SK-N-SH treated with all-trans-retinoic acid at 6 μM for 48 hours (cell line): ENCODE measurements around the gene KLHL42.

Experiments
- ATAC-seq: fragments of 200-7000 bp; cut with Tn5 transposase; 3 replicates; pipeline ENCODE4 v1.9.1; 2020; ENCODE audit warnings: mild to moderate bottlenecking, moderate library complexity
- ARNTL ChIP-seq: fragments of 450-650 bp; formaldehyde crosslinking; IDR thresholded peaks from 2 replicates; pipeline ENCODE4 v1.5.0; 2020; ENCODE audit warnings: low read depth, mild to moderate bottlenecking, moderate library complexity, borderline replicate concordance
- BACH2 ChIP-seq: fragments of 250-450 bp; sonication (Bioruptor Pico); IDR thresholded peaks from 2 replicates; pipeline ENCODE4 v1.9.0; 2021; ENCODE audit warnings: mild to moderate bottlenecking, borderline replicate concordance
- CSDC2 ChIP-seq: fragments of 250-450 bp; sonication (Bioruptor Pico); IDR thresholded peaks from 2 replicates; pipeline ENCODE4 v1.5.0; 2020; ENCODE audit warnings: mild to moderate bottlenecking, moderate library complexity
- ESRRG ChIP-seq: fragments of 250-450 bp; sonication (Bioruptor Pico); IDR thresholded peaks from 2 replicates; pipeline ENCODE4 v1.6.1; 2021; ENCODE audit warnings: mild to moderate bottlenecking
- GLIS3 ChIP-seq: fragments of 250-450 bp; sonication (Bioruptor Pico); IDR thresholded peaks from 2 replicates; pipeline ENCODE4 v1.5.0; 2020; ENCODE audit warnings: mild to moderate bottlenecking, moderate library complexity
- ISL1 ChIP-seq: fragments of 250-450 bp; sonication (Bioruptor Pico); IDR thresholded peaks from 2 replicates; pipeline ENCODE4 v2.1.2; 2022; ENCODE audit warnings: mild to moderate bottlenecking, moderate library complexity
- OSR1 ChIP-seq: fragments of 250-450 bp; sonication (Bioruptor Pico); IDR thresholded peaks from 2 replicates; pipeline ENCODE4 v1.8.0; 2022; ENCODE audit warnings: moderate library complexity, mild to moderate bottlenecking, inconsistent platforms
- PPARA ChIP-seq: fragments of 250-450 bp; sonication (Bioruptor Pico); IDR thresholded peaks from 2 replicates; pipeline ENCODE4 v1.5.0; 2020; ENCODE audit warnings: mild to moderate bottlenecking, borderline replicate concordance
- RARB ChIP-seq: fragments of 250-450 bp; sonication (Bioruptor Pico); IDR thresholded peaks from 2 replicates; pipeline ENCODE4 v1.8.0; 2021; ENCODE audit warnings: mild to moderate bottlenecking, moderate library complexity
- SNAI2 ChIP-seq: fragments of 250-450 bp; sonication (Bioruptor Pico); IDR thresholded peaks from 2 replicates; pipeline ENCODE4 v1.5.0; 2020; ENCODE audit warnings: mild to moderate bottlenecking, moderate library complexity
- TCF4 ChIP-seq: fragments of 250-450 bp; sonication (Bioruptor Pico); IDR thresholded peaks from 2 replicates; pipeline ENCODE4 v1.8.0; 2021; ENCODE audit warnings: mild to moderate bottlenecking, moderate library complexity, borderline replicate concordance
- TOX ChIP-seq: fragments of 250-450 bp; sonication (Bioruptor Pico); IDR thresholded peaks from 2 replicates; pipeline ENCODE4 v1.8.0; 2021; ENCODE audit warnings: mild to moderate bottlenecking, moderate library complexity, borderline replicate concordance
- ZC3H10 ChIP-seq: fragments of 250-450 bp; sonication (Bioruptor Pico); IDR thresholded peaks from 2 replicates; pipeline ENCODE4 v1.5.1; 2021; ENCODE audit warnings: mild to moderate bottlenecking, moderate library complexity
- ZFP30 ChIP-seq: fragments of 450-650 bp; formaldehyde crosslinking; IDR thresholded peaks from 2 replicates; pipeline ENCODE4 v1.5.0; 2022; ENCODE audit warnings: mild to moderate bottlenecking, moderate library complexity
- ZNF565 ChIP-seq: fragments of 450-650 bp; formaldehyde crosslinking; conservative IDR thresholded peaks from 2 replicates; pipeline ENCODE4 v1.5.0; 2020; ENCODE audit warnings: low read depth, mild to moderate bottlenecking, moderate library complexity
- ZNF70 ChIP-seq: fragments of 450-650 bp; formaldehyde crosslinking; IDR thresholded peaks from 2 replicates; pipeline ENCODE4 v1.5.0; 2020; ENCODE audit warnings: mild to moderate bottlenecking, moderate library complexity
- TF ChIP-seq, protein P1 (sequence below): fragments of 250-450 bp; sonication (Bioruptor Pico); IDR thresholded peaks from 2 replicates; pipeline ENCODE4 v1.5.0; 2020; ENCODE audit warnings: mild to moderate bottlenecking, moderate library complexity
- TF ChIP-seq, protein P2 (sequence below): fragments of 250-450 bp; sonication (Bioruptor Pico); IDR thresholded peaks from 2 replicates; pipeline ENCODE4 v1.8.0; 2020; ENCODE audit warnings: mild to moderate bottlenecking, moderate library complexity, borderline replicate concordance
- TF ChIP-seq, protein P3 (sequence below): fragments of 250-450 bp; sonication (Bioruptor Pico); IDR thresholded peaks from 2 replicates; pipeline ENCODE4 v1.8.0; 2021; ENCODE audit warnings: low read depth, mild to moderate bottlenecking, moderate library complexity, borderline replicate concordance
- TF ChIP-seq, protein P4 (sequence below): fragments of 250-450 bp; sonication (Bioruptor Pico); IDR thresholded peaks from 2 replicates; pipeline ENCODE4 v1.5.1; 2021; ENCODE audit warnings: mild to moderate bottlenecking, moderate library complexity
- TF ChIP-seq, protein P5 (sequence below): fragments of 250-450 bp; sonication (Bioruptor Pico); IDR thresholded peaks from 2 replicates; pipeline ENCODE4 v1.5.1; 2020; ENCODE audit warnings: low read depth, mild to moderate bottlenecking, moderate library complexity

KLHL42 gene

DNA sequence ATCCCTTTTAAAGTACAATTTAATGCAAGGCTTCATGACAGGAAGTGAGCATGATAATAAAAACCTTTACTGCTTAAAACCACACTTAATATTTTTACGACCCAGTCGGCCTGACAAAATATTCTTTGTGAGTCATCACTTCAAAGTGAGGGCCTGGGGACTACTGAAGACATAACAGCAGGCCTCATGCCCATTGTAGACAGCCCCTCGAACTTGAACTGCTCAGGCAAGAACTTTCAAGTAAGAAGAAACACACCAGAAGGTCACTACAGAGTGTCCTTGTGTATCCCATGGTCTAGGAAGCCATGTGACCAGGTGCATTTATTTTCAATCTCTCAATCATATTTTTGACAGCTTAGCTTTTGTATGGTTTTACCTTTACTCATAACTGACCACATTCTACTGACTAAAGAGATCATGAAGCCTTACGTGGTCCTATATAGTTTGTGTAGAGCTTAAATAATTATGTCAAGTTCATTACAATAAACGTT is 61.4 kb downstream of the KLHL42 start:
- TF ChIP-seq TOX (no peak), PPARA (no peak), ZNF565 (CRISPR knock-in tag) (no peak), GLIS3 (CRISPR knock-in tag) (no peak), BACH2 (CRISPR knock-in tag) (no peak)
- TF ChIP-seq, protein P1, sequence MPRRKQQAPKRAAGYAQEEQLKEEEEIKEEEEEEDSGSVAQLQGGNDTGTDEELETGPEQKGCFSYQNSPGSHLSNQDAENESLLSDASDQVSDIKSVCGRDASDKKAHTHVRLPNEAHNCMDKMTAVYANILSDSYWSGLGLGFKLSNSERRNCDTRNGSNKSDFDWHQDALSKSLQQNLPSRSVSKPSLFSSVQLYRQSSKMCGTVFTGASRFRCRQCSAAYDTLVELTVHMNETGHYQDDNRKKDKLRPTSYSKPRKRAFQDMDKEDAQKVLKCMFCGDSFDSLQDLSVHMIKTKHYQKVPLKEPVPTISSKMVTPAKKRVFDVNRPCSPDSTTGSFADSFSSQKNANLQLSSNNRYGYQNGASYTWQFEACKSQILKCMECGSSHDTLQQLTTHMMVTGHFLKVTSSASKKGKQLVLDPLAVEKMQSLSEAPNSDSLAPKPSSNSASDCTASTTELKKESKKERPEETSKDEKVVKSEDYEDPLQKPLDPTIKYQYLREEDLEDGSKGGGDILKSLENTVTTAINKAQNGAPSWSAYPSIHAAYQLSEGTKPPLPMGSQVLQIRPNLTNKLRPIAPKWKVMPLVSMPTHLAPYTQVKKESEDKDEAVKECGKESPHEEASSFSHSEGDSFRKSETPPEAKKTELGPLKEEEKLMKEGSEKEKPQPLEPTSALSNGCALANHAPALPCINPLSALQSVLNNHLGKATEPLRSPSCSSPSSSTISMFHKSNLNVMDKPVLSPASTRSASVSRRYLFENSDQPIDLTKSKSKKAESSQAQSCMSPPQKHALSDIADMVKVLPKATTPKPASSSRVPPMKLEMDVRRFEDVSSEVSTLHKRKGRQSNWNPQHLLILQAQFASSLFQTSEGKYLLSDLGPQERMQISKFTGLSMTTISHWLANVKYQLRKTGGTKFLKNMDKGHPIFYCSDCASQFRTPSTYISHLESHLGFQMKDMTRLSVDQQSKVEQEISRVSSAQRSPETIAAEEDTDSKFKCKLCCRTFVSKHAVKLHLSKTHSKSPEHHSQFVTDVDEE (CRISPR knock-in tag): no peak
- no peak for ATAC-seq

DNA sequence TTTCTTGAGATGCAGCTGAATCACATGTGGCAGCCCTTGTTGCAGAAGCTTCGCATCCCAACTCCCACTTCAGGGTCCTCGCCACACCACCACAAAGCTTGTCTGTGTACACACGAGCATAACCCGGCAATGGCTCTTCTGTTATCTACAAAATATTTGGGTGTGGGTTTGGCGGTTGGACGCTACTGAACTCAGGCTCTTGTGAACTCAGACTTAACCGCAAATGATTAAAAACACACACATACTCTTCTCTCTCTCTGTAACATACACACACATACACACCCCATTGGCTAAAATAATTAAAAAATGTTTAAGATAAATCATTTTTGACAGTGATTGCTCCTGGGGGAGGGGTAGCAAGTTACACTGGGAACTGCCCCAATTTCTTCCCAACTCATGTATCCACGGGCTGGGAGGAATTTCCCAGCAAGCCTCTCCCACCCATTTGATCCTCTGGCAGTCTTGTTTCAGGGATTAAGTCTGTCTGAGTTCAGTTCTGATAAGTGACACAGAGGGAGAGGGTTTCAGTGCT is 63.7 kb downstream of the KLHL42 start:
- TF ChIP-seq TOX (no peak), TCF4 (CRISPR knock-in tag) (no peak), PPARA (no peak), ZC3H10 (CRISPR knock-in tag) (no peak), OSR1 (CRISPR knock-in tag) (no peak), ZNF70 (CRISPR knock-in tag) (no peak), ISL1 (no peak), BACH2 (CRISPR knock-in tag) (no peak), SNAI2 (CRISPR knock-in tag) (no peak), RARB (CRISPR knock-in tag) (no peak)
- TF ChIP-seq, protein P2, sequence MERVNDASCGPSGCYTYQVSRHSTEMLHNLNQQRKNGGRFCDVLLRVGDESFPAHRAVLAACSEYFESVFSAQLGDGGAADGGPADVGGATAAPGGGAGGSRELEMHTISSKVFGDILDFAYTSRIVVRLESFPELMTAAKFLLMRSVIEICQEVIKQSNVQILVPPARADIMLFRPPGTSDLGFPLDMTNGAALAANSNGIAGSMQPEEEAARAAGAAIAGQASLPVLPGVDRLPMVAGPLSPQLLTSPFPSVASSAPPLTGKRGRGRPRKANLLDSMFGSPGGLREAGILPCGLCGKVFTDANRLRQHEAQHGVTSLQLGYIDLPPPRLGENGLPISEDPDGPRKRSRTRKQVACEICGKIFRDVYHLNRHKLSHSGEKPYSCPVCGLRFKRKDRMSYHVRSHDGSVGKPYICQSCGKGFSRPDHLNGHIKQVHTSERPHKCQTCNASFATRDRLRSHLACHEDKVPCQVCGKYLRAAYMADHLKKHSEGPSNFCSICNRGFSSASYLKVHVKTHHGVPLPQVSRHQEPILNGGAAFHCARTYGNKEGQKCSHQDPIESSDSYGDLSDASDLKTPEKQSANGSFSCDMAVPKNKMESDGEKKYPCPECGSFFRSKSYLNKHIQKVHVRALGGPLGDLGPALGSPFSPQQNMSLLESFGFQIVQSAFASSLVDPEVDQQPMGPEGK (CRISPR knock-in tag): no peak
- TF ChIP-seq, protein P3, sequence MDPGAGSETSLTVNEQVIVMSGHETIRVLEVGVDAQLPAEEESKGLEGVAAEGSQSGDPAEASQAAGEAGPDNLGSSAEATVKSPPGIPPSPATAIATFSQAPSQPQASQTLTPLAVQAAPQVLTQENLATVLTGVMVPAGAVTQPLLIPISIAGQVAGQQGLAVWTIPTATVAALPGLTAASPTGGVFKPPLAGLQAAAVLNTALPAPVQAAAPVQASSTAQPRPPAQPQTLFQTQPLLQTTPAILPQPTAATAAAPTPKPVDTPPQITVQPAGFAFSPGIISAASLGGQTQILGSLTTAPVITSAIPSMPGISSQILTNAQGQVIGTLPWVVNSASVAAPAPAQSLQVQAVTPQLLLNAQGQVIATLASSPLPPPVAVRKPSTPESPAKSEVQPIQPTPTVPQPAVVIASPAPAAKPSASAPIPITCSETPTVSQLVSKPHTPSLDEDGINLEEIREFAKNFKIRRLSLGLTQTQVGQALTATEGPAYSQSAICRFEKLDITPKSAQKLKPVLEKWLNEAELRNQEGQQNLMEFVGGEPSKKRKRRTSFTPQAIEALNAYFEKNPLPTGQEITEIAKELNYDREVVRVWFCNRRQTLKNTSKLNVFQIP (CRISPR knock-in tag): no peak
- TF ChIP-seq, protein P4, sequence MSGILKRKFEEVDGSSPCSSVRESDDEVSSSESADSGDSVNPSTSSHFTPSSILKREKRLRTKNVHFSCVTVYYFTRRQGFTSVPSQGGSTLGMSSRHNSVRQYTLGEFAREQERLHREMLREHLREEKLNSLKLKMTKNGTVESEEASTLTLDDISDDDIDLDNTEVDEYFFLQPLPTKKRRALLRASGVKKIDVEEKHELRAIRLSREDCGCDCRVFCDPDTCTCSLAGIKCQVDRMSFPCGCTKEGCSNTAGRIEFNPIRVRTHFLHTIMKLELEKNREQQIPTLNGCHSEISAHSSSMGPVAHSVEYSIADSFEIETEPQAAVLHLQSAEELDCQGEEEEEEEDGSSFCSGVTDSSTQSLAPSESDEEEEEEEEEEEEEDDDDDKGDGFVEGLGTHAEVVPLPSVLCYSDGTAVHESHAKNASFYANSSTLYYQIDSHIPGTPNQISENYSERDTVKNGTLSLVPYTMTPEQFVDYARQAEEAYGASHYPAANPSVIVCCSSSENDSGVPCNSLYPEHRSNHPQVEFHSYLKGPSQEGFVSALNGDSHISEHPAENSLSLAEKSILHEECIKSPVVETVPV: no peak
- no peak for ATAC-seq

DNA sequence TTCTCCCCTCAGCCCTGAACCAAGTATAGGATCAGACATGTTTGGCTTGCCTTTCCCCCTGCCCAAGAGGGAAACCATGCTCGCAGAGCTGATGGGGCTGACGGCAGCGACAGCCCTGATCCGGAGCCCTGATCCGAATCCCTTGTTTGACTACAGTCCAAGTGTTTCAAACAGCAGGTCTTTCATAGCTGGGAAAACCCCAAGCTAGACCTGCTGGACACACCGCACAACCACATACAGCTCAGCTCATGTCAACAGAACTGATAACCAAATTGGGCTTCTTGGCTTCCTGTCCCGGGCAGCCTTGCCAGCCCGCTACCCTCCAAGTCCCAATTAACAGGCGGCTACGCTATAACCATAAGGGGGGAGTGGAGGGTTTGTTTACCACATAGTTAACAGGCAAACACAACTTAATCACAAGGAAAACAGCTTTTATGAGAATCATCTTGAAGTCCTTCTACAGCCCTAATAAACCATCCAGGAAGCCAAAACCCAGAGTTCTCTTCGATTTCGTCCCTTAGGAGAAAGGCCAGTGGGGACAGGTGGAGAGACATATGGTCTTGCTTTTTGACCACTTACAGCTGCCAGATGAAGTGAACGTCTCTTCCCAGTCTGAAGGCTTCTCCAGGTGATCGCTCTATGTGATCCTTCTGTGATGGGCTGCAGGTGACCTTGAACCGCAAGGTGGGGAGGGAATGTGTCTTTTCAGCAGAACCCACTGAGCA is 64.5 kb downstream of the KLHL42 start:
- TF ChIP-seq ZFP30 (CRISPR knock-in tag): no peak
- no peak for TF ChIP-seq ESRRG (CRISPR knock-in tag)
- no peak for ATAC-seq

DNA sequence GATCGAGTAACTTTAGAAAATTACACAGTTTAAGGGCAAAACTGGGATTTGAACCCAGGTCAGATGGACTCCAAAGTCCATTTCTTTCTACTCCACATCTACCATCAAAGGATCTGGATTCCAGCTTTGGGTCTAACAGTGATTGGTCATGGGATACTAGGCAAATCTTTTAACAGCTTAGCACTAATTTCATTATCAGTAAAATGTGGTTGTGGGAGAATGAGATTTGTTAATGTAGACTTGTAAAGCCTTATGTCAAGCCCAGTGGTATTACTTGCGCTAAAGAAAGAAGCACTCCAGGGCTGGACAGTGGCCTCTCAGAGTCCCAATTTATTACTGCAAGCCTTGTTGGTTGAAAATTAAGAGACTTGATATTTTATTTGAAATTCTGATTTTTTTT is 65.2 kb downstream of the KLHL42 start:
- ATAC-seq: no peak
- TF ChIP-seq, protein P2 (CRISPR knock-in tag): no peak
- TF ChIP-seq, protein P3 (CRISPR knock-in tag): no peak
- TF ChIP-seq CSDC2 (CRISPR knock-in tag) (no peak), ARNTL (CRISPR knock-in tag) (no peak), GLIS3 (CRISPR knock-in tag) (no peak), OSR1 (CRISPR knock-in tag) (no peak), SNAI2 (CRISPR knock-in tag) (no peak), ZNF70 (CRISPR knock-in tag) (no peak)
- TF ChIP-seq, protein P5, sequence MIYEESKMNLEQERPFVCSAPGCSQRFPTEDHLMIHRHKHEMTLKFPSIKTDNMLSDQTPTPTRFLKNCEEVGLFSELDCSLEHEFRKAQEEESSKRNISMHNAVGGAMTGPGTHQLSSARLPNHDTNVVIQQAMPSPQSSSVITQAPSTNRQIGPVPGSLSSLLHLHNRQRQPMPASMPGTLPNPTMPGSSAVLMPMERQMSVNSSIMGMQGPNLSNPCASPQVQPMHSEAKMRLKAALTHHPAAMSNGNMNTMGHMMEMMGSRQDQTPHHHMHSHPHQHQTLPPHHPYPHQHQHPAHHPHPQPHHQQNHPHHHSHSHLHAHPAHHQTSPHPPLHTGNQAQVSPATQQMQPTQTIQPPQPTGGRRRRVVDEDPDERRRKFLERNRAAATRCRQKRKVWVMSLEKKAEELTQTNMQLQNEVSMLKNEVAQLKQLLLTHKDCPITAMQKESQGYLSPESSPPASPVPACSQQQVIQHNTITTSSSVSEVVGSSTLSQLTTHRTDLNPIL (CRISPR knock-in tag): no peak
- TF ChIP-seq, protein P4: no peak
